Right lobe of liver (tissue), 4 donors: ENCODE results near the gene SH3PXD2A.

ENCODE experiments used
- CTCF ChIP-seq, 4 donors: fragments of 200-600 bp in 3 of 4; fragments of 450-650 bp in 1 of 4; IDR thresholded peaks; one replicate each; pipeline versions ENCODE4 v1.5.1 to v1.8.0; 2016 to 2022; ENCODE audit warnings: antibody characterized with exemption in 4 of 4, mild to moderate bottlenecking in 2 of 4
- POLR2A ChIP-seq: fragments of 450-650 bp; IDR thresholded peaks from one replicate; pipeline ENCODE4 v1.6.1; 2017; ENCODE audit warnings: antibody characterized with exemption, mild to moderate bottlenecking
- donor health status: DM: no; HTN: no; CAD: no.
- donor health status: DM: no; HTN: no; CAD: no.
- donor health status: DM: no; HTN: yes; CAD: no.

DNA sequence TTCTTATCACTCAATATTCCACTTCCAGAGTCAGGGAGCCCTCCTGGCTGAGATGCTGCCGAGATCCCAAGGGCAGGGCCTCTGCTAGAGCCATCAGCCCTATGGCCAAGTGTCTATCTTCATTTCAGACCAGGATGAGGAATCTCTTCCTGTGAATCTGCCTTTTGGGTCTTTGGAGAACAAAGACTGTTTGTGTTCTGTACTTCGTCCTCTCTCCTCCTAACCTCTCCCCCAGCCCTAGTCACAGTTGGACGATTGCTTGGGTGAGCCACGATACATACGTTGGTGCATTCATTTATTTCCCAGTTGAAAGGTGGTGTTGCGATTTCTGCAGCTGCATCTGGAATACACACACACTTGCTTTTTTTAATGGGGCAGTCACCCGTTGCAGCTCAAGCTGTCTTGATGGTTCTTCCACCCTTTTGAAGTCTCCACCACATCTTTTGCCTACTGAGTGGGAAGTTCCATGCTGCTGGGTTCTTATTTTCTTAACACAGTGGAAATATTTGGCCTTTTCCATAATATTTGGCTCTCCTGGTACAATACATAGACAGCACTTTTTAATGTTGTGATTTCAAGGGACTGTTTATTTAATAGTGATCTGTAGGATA lies 26.7 kb downstream of the SH3PXD2A start:
- no peak for TF ChIP-seq CTCF (IDR thresholded peaks at IDR 0.05)
- TF ChIP-seq POLR2A, result no peak
